GM12878 (cell line): Measurements from ENCODE around the gene POGZ. TPM values are rescaled to one million over a fixed set of nuclear protein-coding genes. Genes with fewer than 3 reads are reported as not detected.

Experiments
- ATAC-seq: fragments of 200-7000 bp; cut with Tn5 transposase; 3 replicates; pipeline ENCODE4 v1.9.1; 2020; ENCODE audit warnings: mild to moderate bottlenecking, moderate library complexity
- BruUV-seq: library from RNA; stranded (reverse); fragments of 400-500 nt; replicated peaks from 2 replicates; lab custom pipeline; 2021; lab: Mats Ljungman, UMichigan
- CTCF ChIA-PET: fragments of 300-600 bp; sonication (Branson Sonifier 250); formaldehyde crosslinking; extraction: SDS; loops from one replicate; lab custom pipeline; 2021; ENCODE audit warnings: inconsistent platforms; lab: Yijun Ruan, JAX
- POLR2A ChIA-PET: fragments of 350-600 bp; formaldehyde crosslinking; extraction: SDS; loops from one replicate; lab custom pipeline; 2021; ENCODE audit warnings: inconsistent platforms; lab: Charles Lee
- RAD21 ChIA-PET: fragments of 300-600 bp; sonication (Branson Sonifier 250); formaldehyde crosslinking; loops from one replicate; lab custom pipeline; 2023; ENCODE audit warnings: antibody characterized with exemption; ENCODE audit not compliant: unreplicated experiment; lab: Charles Lee
- SMC1A ChIA-PET: fragments of 300-600 bp; sonication (Branson Sonifier 250); formaldehyde crosslinking; loops from one replicate; lab custom pipeline; 2023; ENCODE audit not compliant: unreplicated experiment, uncharacterized antibody; lab: Charles Lee
- DNase-seq: peaks from one replicate; pipeline ENCODE4 v3.0.0-alpha.2; 2011; ENCODE audit warnings: low read depth, low spot score
- FAIRE-seq: peaks from 3 replicates; lab custom pipeline; 2011; peaks lifted over from hg19 to GRCh38; lab: Jason Lieb, UNC
- H2AFZ ChIP-seq: 2 replicates; pipeline ENCODE4 v1.6.0; 2011; ENCODE audit warnings: low read depth, low read length, control low read depth; ENCODE audit not compliant: control insufficient read depth
- H3K27ac ChIP-seq: 2 replicates; pipeline ENCODE4 v1.5.1; 2011; ENCODE audit warnings: control low read depth; ENCODE audit not compliant: control insufficient read depth, insufficient read depth
- H3K27me3 ChIP-seq, 2 experiments: replicated peaks in 1 of 2; 2 replicates each; pipeline versions ENCODE4 v1.6.0 to v1.6.1; 2011; ENCODE audit warnings: low read length in 1 of 2; ENCODE audit not compliant: control insufficient read depth in 2 of 2, insufficient read depth in 2 of 2
- H3K36me3 ChIP-seq, 2 experiments: 2 replicates each; pipeline ENCODE4 v1.5.1; 2011; ENCODE audit warnings: low read length in 1 of 2; ENCODE audit not compliant: control insufficient read depth in 2 of 2, insufficient read depth in 2 of 2
- H3K4me1 ChIP-seq: 2 replicates; pipeline ENCODE4 v1.6.1; 2011; ENCODE audit warnings: mild to moderate bottlenecking, low read length, moderate library complexity, mixed read lengths; ENCODE audit not compliant: control insufficient read depth, insufficient read depth
- H3K4me2 ChIP-seq: 2 replicates; pipeline ENCODE4 v1.6.0; 2011; ENCODE audit warnings: control low read depth; ENCODE audit not compliant: control insufficient read depth, insufficient read depth
- H3K4me3 ChIP-seq: fragments of 200-600 bp; sonication (generic); 2 replicates; pipeline ENCODE4 v1.5.1; 2016
- H3K79me2 ChIP-seq: 2 replicates; pipeline ENCODE4 v1.6.0; 2011; ENCODE audit warnings: low read length; ENCODE audit not compliant: control insufficient read depth, insufficient read depth
- H3K9ac ChIP-seq: 2 replicates; pipeline ENCODE4 v1.8.0; 2011; ENCODE audit warnings: low read length, control low read depth, mixed read lengths; ENCODE audit not compliant: control insufficient read depth, insufficient read depth
- H3K9me3 ChIP-seq: replicated peaks from 3 replicates; pipeline ENCODE4 v1.5.1; 2011; ENCODE audit warnings: mild to moderate bottlenecking, low read length; ENCODE audit not compliant: control insufficient read depth, insufficient read depth
- H4K20me1 ChIP-seq: 2 replicates; pipeline ENCODE4 v1.6.0; 2011; ENCODE audit not compliant: control insufficient read depth, insufficient read depth
- CBX3 ChIP-seq: fragments of 200-600 bp; sonication (generic); IDR thresholded peaks from 2 replicates; pipeline ENCODE4 v1.6.1; 2016; ENCODE audit warnings: low read depth, borderline replicate concordance
- IKZF1 ChIP-seq: fragments of 450-650 bp; conservative IDR thresholded peaks from 2 replicates; pipeline ENCODE4 v1.6.1; 2017; ENCODE audit warnings: antibody characterized with exemption, mild to moderate bottlenecking
- MAX ChIP-seq: IDR thresholded peaks from 2 replicates; pipeline ENCODE4 v1.6.1; 2012; ENCODE audit warnings: low read depth, low read length, improper control_type of control experiment
- WGBS: methylation state at CpG from one replicate; pipeline ENCODE4 v1.1.6; 2016; ENCODE audit warnings: low lambda C conversion rate; ENCODE audit not compliant: insufficient replicate concordance, insufficient coverage; ENCODE audit errors: missing lambda C conversion rate; 5-methylcytosine and 5-hydroxymethylcytosine counted together
- in situ Hi-C: fragments of 300-500 bp; cut with MboI; formaldehyde crosslinking; loops from 9 replicates; pipeline ENCODE4 v1.14.3; 2018; ENCODE audit warnings: mixed read lengths
- intact Hi-C: fragments of 100-400 bp; cut with micrococcal nuclease; formaldehyde crosslinking; loops from one replicate; pipeline ENCODE4 v1.14.2; 2022; ENCODE audit not compliant: unreplicated experiment
- polyA plus RNA-seq, 11 experiments: library from polyadenylated mRNA; depleted of rRNA in 4 of 11; unstranded in 6 of 11; stranded (reverse) in 5 of 11; fragments of >200 nt; fragmentation: Nextera tagmentation in 4 of 11; fragmentation: Illumina TruSeq in 1 of 11; extraction: Ambion mirVana in 4 of 11; extraction: Trizol in 1 of 11; gene quantifications; 1 replicate in 1 of 11; 2 replicates in 10 of 11; pipeline versions ENCODE4 v1.2.1 to v1.2.3, GENCODE V29; 2011 to 2016; ENCODE audit warnings: inconsistent platforms in 2 of 11, missing spikeins in 2 of 11, low read depth in 1 of 11
- total RNA-seq, 4 experiments: library from RNA; depleted of rRNA in 3 of 4; stranded (reverse); fragments of >200 nt in 3 of 4; fragmentation: Illumina TruSeq in 1 of 4; extraction: Trizol in 1 of 4; gene quantifications; 2 replicates each; pipeline versions ENCODE4 v1.2.1 to v1.2.3, GENCODE V29; 2013 to 2021

The POGZ gene
- total and polyA plus RNA-seq, 10 of the 15 experiments (the other 5 are each of a cell fraction or from before 2014, with no cell fraction given) = 11.3 to 80.6 (median 35.8) TPM

GRCh38 chr1:151504759-151505158, 45.5 kb upstream of the POGZ start:
- CTCF ChIA-PET = interaction anchor here (0.6 to 0.8 kb wide), 2 partner anchors 31 to 60 kb away, joined by 3 read pairs; no protein-coding TSS in a partner anchor
- intact Hi-C loops = no loop called here

GRCh38 chr1:151504252-151504651, 45.0 kb upstream of the POGZ start:
- H3K9ac ChIP-seq = no peak overlapping the region
- no peaks in the 10 kb centered on the region for H3K9me3 ChIP-seq
- no peak for TF ChIP-seq CBX3
- no peak for TF ChIP-seq MAX
- H3K79me2 ChIP-seq = no peaks in the 10 kb centered on the region
- BruUV-seq = no TSS peak
- intact Hi-C loops = no loop called here
- ChIA-PET CTCF (interaction anchor here (0.6 to 0.8 kb wide), 2 partner anchors 31 to 60 kb away, joined by 3 read pairs; no protein-coding TSS in a partner anchor), RAD21 (no interaction called here), POLR2A (interaction anchor here (0.5 kb wide), 1 partner anchor 200 kb away, joined by 3 read pairs; no protein-coding TSS in a partner anchor), SMC1A (interaction anchor here (1.0 kb wide), 1 partner anchor 9 kb away, joined by 3 read pairs; no protein-coding TSS in a partner anchor)
- ATAC-seq (no peak), DNase-seq (no peak), FAIRE-seq (no peak)
- no peaks in the 10 kb centered on the region for H3K4me1 ChIP-seq
- H3K4me2 ChIP-seq = no peak overlapping the region
- H2AFZ ChIP-seq = no peak overlapping the region
- no peaks in the 10 kb centered on the region for H4K20me1 ChIP-seq
- H3K27me3 ChIP-seq = no peaks in the 10 kb centered on the region; a peak in 1 of 4 replicates
- in situ Hi-C loops = no loop called here
- no peak overlapping the region for H3K27ac ChIP-seq
- no peaks in the 10 kb centered on the region for H3K36me3 ChIP-seq
- 32% methylated on average over 3 of the region's 3 CpGs for WGBS
- H3K4me3 ChIP-seq = no peak overlapping the region

More at GRCh38 chr1:151504759-151505158, 45.5 kb upstream of the POGZ start:
- DNase-seq = no peak
- TF ChIP-seq IKZF1 = no peak
- ChIA-PET RAD21 (no interaction called here), SMC1A (interaction anchor here (1.0 kb wide), 1 partner anchor 10 kb away, joined by 3 read pairs; no protein-coding TSS in a partner anchor), POLR2A (no interaction called here)
- no peaks in the 10 kb centered on the region for H4K20me1 ChIP-seq
- no peak overlapping the region for H3K4me3 ChIP-seq
- H3K79me2 ChIP-seq = no peaks in the 10 kb centered on the region
- H3K4me1 ChIP-seq = no peaks in the 10 kb centered on the region
- in situ Hi-C loops = no loop called here
- WGBS = 46% methylated on average over 3 of the region's 4 CpGs
- H3K27ac ChIP-seq = no peak overlapping the region
- H3K27me3 ChIP-seq = no peaks in the 10 kb centered on the region; a peak in 1 of 4 replicates
- no TSS peak for BruUV-seq
- no peak overlapping the region for H3K4me2 ChIP-seq
- ATAC-seq = no peak
- H3K9me3 ChIP-seq = no peaks in the 10 kb centered on the region
- FAIRE-seq = no peak
- H3K36me3 ChIP-seq = no peaks in the 10 kb centered on the region
- H3K9ac ChIP-seq = no peak overlapping the region
- no peak overlapping the region for H2AFZ ChIP-seq
